ENCODE measurements around the gene HLA-B. TPM values are rescaled to one million over a fixed set of nuclear protein-coding genes. Genes with fewer than 3 reads are reported as not detected.

The HLA-B gene
- polyA plus RNA-seq, 3 donors, result 101 to 166 (median 145) TPM

DNA sequence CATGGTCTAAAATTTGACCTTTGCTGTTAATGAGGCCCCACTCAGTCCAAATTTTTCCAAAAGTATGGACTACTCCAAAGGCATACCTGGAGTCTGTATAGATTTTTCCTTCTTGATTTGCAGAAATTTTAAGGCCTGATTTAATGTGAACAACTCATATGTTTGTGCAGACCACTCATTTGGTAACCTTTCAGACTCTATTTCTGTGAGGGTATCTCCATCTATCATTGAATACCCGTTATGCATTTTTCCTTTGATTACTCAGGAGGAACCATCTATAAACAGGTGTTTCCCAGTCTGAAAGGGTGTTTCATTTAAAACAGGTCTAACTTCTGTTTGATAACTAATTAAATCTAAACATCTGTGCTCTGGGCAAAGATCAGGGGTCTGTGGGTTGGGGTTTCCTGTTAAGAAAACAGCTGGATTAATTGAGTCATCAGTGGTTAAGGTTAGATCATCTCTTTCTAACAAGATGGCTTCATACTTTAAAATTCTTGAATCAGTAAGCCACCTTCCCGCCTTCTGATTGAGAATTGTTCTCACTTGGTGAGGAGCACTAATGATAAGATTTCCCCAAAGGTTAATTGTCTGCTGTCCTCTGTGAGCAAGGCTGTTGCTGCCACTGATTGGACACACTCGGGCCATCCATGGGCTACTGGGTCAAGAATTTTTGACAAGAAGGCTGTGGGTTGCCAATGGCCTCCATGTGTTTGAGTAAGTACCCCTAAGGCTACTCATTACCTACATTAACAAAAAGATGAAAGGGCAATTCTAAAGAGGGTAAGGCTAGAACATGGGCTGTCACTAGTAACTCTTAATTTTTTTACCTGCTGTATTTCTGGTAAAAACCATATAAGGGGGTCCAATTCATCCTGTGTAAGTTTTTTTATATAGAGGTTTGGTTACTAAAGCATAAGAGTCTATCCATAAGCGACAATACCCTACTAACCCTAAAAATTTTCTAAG is 24.1 kb downstream of the HLA-B start:
- DNase-seq (ENCODE audit: extremely low read depth in 1 of 11, low read depth in 9 of 11, low spot score in 4 of 11), result no peak

DNA sequence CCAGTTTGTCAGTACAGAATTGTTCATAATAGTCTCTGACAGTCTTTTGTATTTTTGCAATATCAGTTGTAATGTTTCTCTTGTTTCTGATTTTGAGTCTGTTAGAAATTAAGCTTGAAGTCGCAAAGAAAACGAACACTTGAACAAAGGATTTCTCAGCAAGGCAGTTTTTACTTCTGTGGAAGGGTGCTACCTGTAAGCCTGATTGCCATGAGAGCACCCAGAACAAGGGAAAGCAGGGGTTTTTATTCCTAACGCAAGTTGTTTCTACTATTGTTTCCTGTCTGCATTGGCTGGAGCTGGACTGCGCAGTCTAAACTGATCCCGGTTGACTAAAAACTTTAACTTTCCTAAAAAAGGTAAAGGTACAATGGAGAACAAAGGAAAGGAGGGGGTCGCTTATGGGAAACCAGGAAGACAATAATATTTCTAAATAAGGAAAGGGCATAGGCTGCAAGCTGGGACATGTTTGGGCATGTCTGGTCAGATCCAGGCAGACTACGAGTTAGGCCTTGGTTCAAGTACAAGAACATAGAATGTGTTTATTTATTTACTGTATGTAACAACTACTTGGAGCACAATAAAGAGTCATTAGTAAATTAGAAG is 28.5 kb downstream of the HLA-B start:
- DNase-seq (ENCODE audit: extremely low read depth in 1 of 11, low read depth in 9 of 11, low spot score in 4 of 11), result no peak

DNA sequence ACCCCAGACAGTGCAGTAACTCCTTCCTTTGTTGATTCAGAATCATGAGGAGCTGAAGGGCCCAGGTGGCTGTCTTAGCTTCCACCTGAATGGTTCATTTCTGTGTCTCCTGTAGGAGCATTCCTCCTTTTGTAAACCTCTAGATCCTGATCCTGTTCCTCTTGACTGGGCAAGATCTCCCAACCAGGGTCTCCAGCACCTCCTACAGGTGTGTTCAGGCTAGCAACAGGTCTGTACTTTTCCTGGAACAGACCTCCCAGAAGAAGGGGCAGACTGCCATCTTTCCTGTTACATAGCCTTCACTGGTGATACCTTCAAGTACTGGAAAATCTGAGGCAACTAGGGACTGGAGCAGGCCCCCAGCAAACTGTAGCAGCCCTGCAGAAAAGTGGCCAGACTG is 35.2 kb downstream of the HLA-B start:
- no peak for DNase-seq (ENCODE audit: extremely low read depth in 1 of 11, low read depth in 9 of 11, low spot score in 4 of 11)

DNA sequence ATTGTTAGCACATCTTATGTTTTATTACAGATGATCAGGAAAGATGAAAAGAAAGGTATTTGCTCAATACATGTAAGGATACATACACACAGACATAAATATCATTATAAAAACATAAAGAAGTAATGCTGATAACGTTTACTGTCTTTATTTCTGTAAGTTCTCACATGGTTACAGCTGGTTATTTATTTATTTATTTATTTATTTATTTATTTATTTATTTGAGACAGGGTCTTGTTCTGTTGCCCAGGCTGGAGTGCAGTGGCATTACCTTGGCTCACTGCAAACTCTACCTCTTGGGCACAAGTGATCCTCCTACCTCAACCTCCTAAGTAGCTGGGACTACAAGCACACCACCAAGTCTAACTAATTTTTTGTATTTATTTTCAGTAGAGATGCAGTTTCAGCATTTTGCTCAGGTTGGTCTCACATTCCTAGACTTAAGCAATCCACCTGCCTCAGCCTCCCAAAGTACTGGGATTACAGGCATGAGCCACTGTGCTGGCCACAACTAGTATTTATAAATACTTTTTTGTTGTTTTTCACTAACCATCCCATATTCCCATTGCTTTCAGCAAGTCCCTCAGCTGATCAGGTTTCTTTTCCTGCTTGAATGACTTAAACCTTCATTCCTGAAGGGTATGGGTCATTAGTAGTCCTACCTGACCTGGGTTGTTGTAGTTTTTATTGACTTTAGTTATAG is 35.8 kb downstream of the HLA-B start:
- no peak for DNase-seq (ENCODE audit: extremely low read depth in 1 of 11, low read depth in 9 of 11, low spot score in 4 of 11)

DNA sequence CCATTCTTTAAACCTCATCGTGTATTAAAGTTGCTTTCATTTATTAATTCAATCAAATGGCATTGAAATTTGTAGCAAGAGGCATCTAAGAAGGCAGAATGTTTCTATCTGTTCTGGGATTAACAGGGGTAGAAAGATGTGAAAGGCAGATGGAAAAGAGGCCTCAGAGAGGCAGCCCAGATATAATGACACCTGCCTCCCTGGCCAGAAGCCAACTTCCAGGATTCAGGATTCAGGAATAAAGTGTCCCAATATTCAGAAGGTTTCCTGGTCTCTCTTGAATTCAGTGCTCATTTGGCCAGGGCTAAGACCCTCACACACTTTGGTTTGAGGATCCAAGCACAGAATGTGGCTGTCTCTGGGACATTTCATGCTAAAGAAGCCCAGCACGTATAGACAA is 39.9 kb downstream of the HLA-B start:
- DNase-seq (ENCODE audit: extremely low read depth in 1 of 11, low read depth in 9 of 11, low spot score in 4 of 11), result no peak

DNA sequence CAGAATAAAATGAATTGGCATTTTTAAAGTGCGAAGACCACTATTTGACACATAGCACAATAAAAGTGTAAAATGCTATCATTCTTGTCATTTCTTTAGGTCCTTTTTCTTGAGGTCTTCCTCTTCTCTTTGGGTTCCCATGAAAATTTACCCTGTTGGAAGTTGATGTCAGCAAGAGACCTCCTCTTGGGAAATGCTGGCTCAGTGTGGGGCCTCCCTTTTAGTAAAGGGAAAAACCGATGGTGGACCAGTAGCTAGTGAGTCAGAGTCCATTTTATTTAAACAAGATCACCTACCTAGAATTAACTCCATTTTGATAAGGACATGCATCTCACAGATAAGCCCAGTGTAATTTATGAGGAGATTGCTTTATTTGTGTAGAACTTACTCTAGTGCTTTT is 47.3 kb downstream of the HLA-B start:
- no peak for DNase-seq (ENCODE audit: extremely low read depth in 1 of 11, low read depth in 9 of 11, low spot score in 4 of 11)

DNA sequence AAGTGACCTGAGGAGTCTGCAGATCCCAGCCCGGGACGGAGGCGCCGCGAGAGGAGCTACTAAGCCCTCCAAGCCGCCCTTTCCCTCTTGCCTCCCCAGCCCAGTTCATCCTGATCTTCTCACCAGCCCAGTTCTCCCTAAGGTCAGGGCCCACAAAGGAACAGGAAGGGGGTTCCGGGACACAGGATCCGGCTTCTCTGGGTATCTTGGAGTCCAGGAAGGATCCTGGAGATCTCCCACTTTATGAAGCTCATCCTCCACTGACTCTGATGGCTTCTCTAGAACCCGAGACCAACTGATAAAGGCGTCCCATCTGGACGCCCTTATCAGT is 48.2 kb downstream of the HLA-B start:
- DNase-seq (ENCODE audit: extremely low read depth in 1 of 11, low read depth in 9 of 11, low spot score in 4 of 11), result no peak

DNA sequence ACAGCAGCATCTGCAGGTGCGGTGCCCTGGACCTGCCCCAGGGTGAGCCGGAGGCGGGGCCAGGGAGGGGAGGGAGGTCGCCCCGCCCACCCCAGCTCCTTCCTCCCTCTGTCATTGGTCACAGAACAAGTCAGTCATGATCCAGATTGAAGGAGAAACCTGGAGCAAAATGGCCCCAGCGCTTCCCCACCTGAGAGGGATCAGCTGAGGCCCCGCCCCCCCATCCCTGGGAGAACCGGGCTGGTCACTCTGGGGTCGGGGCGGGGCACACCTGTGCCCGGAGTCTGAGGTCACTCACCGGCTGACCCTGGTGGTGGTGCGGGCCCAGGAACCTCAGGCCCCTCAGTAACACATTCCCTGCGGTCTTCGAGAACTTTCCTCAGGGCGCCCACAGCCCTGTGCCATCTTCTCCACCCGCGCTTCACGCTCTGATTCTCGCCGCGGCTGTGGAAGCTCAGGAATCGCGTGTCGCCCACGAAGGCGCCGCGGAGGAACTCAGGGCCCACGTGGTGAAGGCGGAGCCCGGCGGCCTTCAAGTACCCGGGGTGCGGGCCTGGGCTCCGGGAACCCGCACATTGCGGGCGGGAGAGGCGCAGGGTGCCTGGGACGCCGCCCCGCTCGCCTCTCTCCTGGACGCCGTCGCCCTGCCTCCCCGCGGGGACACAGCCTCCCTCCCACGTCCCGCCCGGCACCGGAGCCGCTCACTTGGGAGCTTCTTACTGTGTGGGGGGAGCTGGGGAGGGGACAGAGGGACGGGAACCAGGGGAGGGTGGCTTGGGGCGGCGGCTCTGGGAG is 48.7 kb downstream of the HLA-B start:
- peak in 2 of 11 donors; percentile 2 to 9 for DNase-seq (ENCODE audit: extremely low read depth in 1 of 11, low read depth in 9 of 11, low spot score in 4 of 11)

DNA sequence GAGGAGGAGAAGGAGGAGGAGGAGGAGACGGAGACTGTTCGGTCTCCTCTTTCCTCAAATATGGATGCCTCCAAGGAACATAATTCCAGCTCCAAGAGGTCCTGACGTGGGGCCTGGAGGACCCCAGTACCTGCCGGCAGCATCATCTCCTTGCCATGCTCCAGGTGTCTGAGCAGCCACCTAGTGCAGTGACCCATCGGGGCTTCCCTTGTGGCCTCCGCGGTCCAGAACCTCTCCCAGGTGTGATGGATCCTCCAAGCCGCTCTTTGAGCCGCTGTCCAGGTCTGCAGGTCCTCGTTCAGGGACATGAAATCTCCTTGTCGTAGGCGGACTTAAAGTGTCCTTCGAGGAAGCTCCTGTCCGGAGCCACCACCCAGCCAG is 49.3 kb downstream of the HLA-B start:
- DNase-seq (ENCODE audit: extremely low read depth in 1 of 11, low read depth in 9 of 11, low spot score in 4 of 11), result no peak

DNA sequence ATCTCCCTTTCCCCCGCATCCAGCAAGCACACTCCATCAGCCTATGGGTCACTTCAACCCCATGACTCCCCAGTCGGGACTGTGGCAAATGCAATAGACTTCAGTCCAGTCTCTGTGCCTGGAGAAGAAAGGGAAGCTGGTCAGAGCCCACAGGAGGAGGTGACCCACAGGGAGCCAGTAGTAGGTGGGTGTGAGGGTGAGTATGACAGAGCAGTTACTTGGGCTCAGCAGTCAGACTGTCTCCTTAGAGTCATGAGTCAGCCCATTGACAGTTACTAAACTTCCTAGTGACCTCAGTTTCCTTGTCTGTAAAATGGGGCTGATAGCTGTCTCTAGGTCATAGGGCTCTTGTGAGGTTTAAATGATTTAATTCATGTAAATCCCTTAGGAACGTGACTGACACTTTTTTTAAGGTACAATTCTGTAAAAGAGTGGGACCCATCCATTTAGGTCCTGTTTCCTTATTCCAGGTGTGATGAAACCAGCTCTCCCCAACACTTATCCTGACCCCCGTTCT is 51.2 kb downstream of the HLA-B start:
- DNase-seq (ENCODE audit: extremely low read depth in 1 of 11, low read depth in 9 of 11, low spot score in 4 of 11), result no peak

DNA sequence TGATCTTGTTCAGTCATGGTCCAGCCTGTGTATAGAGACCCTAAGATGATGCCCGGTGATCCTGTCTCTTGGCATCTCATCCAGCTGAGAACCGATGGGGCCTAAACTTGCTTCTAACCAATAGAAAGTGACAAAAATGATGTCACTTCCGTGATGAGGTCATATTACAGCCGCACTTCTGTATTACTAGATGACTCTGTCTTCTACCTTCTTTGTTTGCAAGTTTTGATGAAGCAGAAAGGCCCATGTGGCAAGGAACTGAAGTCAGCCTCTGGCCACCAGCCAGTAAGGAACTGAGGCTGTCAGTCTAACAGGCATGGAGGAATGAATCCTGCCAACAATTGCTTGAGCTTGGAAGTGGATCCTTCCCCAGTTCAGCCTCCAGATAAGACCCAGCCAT is 52.3 kb downstream of the HLA-B start:
- DNase-seq (ENCODE audit: extremely low read depth in 1 of 11, low read depth in 9 of 11, low spot score in 4 of 11), result no peak

Other genes with a start within 250 kb of the HLA-B start
- not detected for gene C6orf15, start 244.6 kb downstream of the HLA-B start, polyA plus RNA-seq (ENCODE audit: insufficient read length in 3 of 3)
- under 1 TPM; 0.23 to 0.34 (median 0.30) TPM for gene PSORS1C1, start 242.4 kb downstream of the HLA-B start, polyA plus RNA-seq (ENCODE audit: insufficient read length in 3 of 3)
- not detected for gene CDSN, start 236.7 kb downstream of the HLA-B start, polyA plus RNA-seq (ENCODE audit: insufficient read length in 3 of 3)
- gene PSORS1C2, start 218.1 kb downstream of the HLA-B start, polyA plus RNA-seq (ENCODE audit: insufficient read length in 3 of 3), result under 1 TPM in 2 of 3 donors, not detected in 1; 0.14 to 0.17 TPM
- gene CCHCR1, start 199.4 kb downstream of the HLA-B start, polyA plus RNA-seq (ENCODE audit: insufficient read length in 3 of 3), result 10 to 100 TPM; 30.5 to 41.6 (median 35.2) TPM
- 10 to 100 TPM; 14.9 to 21.0 (median 17.4) TPM for gene TCF19, start 198.6 kb downstream of the HLA-B start, polyA plus RNA-seq (ENCODE audit: insufficient read length in 3 of 3)
- gene POU5F1, start 186.5 kb downstream of the HLA-B start, polyA plus RNA-seq (ENCODE audit: insufficient read length in 3 of 3), result 10 to 100 TPM in 1 of 3 donors, 1 to 10 TPM in 2; 1.9 to 25.2 (median 4.5) TPM
- gene HLA-C, start 85.1 kb downstream of the HLA-B start, polyA plus RNA-seq (ENCODE audit: insufficient read length in 3 of 3), result 100 to 1,000 TPM in 1 of 3 donors, 10 to 100 TPM in 2; 66.6 to 115 (median 90.8) TPM
- 10 to 100 TPM in 1 of 3 donors, 1 to 10 TPM in 2; 5.7 to 10.9 (median 7.3) TPM for gene MICA, start 46.4 kb upstream of the HLA-B start, polyA plus RNA-seq (ENCODE audit: insufficient read length in 3 of 3)
- gene MICB, start 141.0 kb upstream of the HLA-B start, polyA plus RNA-seq (ENCODE audit: insufficient read length in 3 of 3), result 1 to 10 TPM; 1.4 to 1.8 (median 1.5) TPM
- 10 to 100 TPM; 13.5 to 19.2 (median 17.9) TPM for gene MCCD1, start 171.8 kb upstream of the HLA-B start, polyA plus RNA-seq (ENCODE audit: insufficient read length in 3 of 3)
- gene DDX39B, start 184.8 kb upstream of the HLA-B start, polyA plus RNA-seq (ENCODE audit: insufficient read length in 3 of 3), result 100 to 1,000 TPM; 573 to 689 (median 586) TPM
- gene ATP6V1G2, start 189.4 kb upstream of the HLA-B start, polyA plus RNA-seq (ENCODE audit: insufficient read length in 3 of 3), result 10 to 100 TPM in 2 of 3 donors, 1 to 10 TPM in 1; 5.9 to 11.5 (median 11.0) TPM
- gene NFKBIL1, start 190.4 kb upstream of the HLA-B start, polyA plus RNA-seq (ENCODE audit: insufficient read length in 3 of 3), result 10 to 100 TPM; 17.0 to 28.4 (median 27.7) TPM
- under 1 TPM; 0.26 to 0.43 (median 0.33) TPM for gene LTA, start 215.1 kb upstream of the HLA-B start, polyA plus RNA-seq (ENCODE audit: insufficient read length in 3 of 3)
- gene TNF, start 218.4 kb upstream of the HLA-B start, polyA plus RNA-seq (ENCODE audit: insufficient read length in 3 of 3), result under 1 TPM; 0.18 to 0.40 (median 0.24) TPM
- gene LTB, start 225.2 kb upstream of the HLA-B start, polyA plus RNA-seq (ENCODE audit: insufficient read length in 3 of 3), result 1 to 10 TPM in 2 of 3 donors, under 1 TPM in 1; 0.53 to 2.3 (median 2.2) TPM
- gene LST1, start 229.1 kb upstream of the HLA-B start, polyA plus RNA-seq (ENCODE audit: insufficient read length in 3 of 3), result 1 to 10 TPM; 4.4 to 6.5 (median 6.3) TPM
- under 1 TPM in 2 of 3 donors, not detected in 1; 0.19 TPM for gene NCR3, start 235.8 kb upstream of the HLA-B start, polyA plus RNA-seq (ENCODE audit: insufficient read length in 3 of 3)

Data from renal cortex interstitium (tissue), 11 donors.